CD8-positive, alpha-beta memory T cell (primary cell): ENCODE results near the gene PRSS56. TPM values are rescaled to one million over a fixed set of nuclear protein-coding genes. Genes with fewer than 3 reads are reported as not detected.

Source experiments
- CTCF ChIA-PET: fragments of 350-600 bp; sonication (Branson Sonifier 250); formaldehyde crosslinking; loops from one replicate; lab custom pipeline; 2021; ENCODE audit warnings: antibody characterized with exemption; lab: Charles Lee
- POLR2A ChIA-PET: fragments of 350-600 bp; sonication (Branson Sonifier 250); formaldehyde crosslinking; loops from one replicate; lab custom pipeline; 2021; ENCODE audit warnings: antibody characterized with exemption; lab: Charles Lee
- DNase-seq, 5 donors: peaks; one replicate each; pipeline versions ENCODE4 v3.0.0 to v3.0.0-alpha.2; 2020 to 2022; ENCODE audit warnings: mixed read lengths in 1 of 5
- H3K27ac ChIP-seq: one replicate; pipeline ENCODE4 v1.7.0; 2013; ENCODE audit warnings: low read depth, mild to moderate bottlenecking, low read length, moderate library complexity
- H3K27me3 ChIP-seq: 2 replicates; pipeline ENCODE4 v1.7.0; 2013; ENCODE audit warnings: low read length, mild to moderate bottlenecking; ENCODE audit not compliant: insufficient read depth, poor library complexity, severe bottlenecking
- H3K36me3 ChIP-seq: 2 replicates; pipeline ENCODE4 v1.7.0; 2013; ENCODE audit warnings: mild to moderate bottlenecking, low read length, moderate library complexity; ENCODE audit not compliant: insufficient read depth
- H3K4me1 ChIP-seq: 2 replicates; pipeline ENCODE4 v1.7.0; 2013; ENCODE audit warnings: mild to moderate bottlenecking, low read length, moderate library complexity; ENCODE audit not compliant: insufficient read depth
- H3K4me3 ChIP-seq: 2 replicates; pipeline ENCODE4 v1.7.0; 2013; ENCODE audit warnings: mild to moderate bottlenecking, low read length
- H3K9me3 ChIP-seq: 2 replicates; pipeline ENCODE4 v1.7.0; 2013; ENCODE audit warnings: mild to moderate bottlenecking, low read length
- H3K27ac Mint-ChIP-seq, 8 donors: one replicate each; pipeline ENCODE4 v1.8.0; 2020 to 2021; ENCODE audit warnings: mixed read lengths in 8 of 8, mild to moderate bottlenecking in 6 of 8, inconsistent platforms in 3 of 8, moderate library complexity in 3 of 8
- H3K27me3 Mint-ChIP-seq, 2 donors: one replicate each; pipeline ENCODE4 v1.8.0; 2020 to 2021; ENCODE audit warnings: mixed read lengths in 2 of 2, mild to moderate bottlenecking in 1 of 2, moderate library complexity in 1 of 2
- H3K36me3 Mint-ChIP-seq, 3 donors: one replicate each; pipeline ENCODE4 v1.8.0; 2020 to 2021; ENCODE audit warnings: mixed read lengths in 3 of 3, inconsistent platforms in 1 of 3, mild to moderate bottlenecking in 1 of 3
- H3K4me1 Mint-ChIP-seq, 3 donors: one replicate each; pipeline ENCODE4 v1.8.0; 2020 to 2021; ENCODE audit warnings: mixed read lengths in 3 of 3, inconsistent platforms in 1 of 3, mild to moderate bottlenecking in 1 of 3
- H3K4me3 Mint-ChIP-seq, 7 donors: one replicate each; pipeline ENCODE4 v1.8.0; 2020 to 2021; ENCODE audit warnings: mixed read lengths in 7 of 7, mild to moderate bottlenecking in 6 of 7, moderate library complexity in 4 of 7, inconsistent platforms in 2 of 7
- H3K9me3 Mint-ChIP-seq, 5 donors: one replicate each; pipeline ENCODE4 v1.8.0; 2020 to 2022; ENCODE audit warnings: mixed read lengths in 5 of 5, mild to moderate bottlenecking in 3 of 5, moderate library complexity in 2 of 5, inconsistent platforms in 1 of 5
- polyA plus RNA-seq: library from polyadenylated mRNA; unstranded; fragments of 300-500 nt; fragmentation: Illumina TruSeq; gene quantifications from one replicate; pipeline ENCODE4 v1.2.3, GENCODE V29; 2021
- total RNA-seq, 2 experiments: library from RNA; stranded (reverse); gene quantifications; one replicate each; pipeline ENCODE4 v1.2.3, GENCODE V29; 2021

The PRSS56 gene
- total and polyA plus RNA-seq, 3 experiments from 2014 or later = not detected

- Histone ChIP-seq H3K27ac (no peak overlapping the region), H3K4me1 (no peaks in the 10 kb centered on the region), H3K27me3 (no peaks in the 10 kb centered on the region), H3K36me3 (no peaks in the 10 kb centered on the region), H3K4me3 (no peak overlapping the region), H3K9me3 (no peaks in the 10 kb centered on the region)
- Mint-ChIP-seq H3K4me1 (peaks cover 3 to 10% (median 5%) of the 10 kb centered on the region in 3 donors), H3K27ac (no peak overlapping the region), H3K4me3 (peak overlapping the region in 1 of 7 donors; percentile 40), H3K36me3 (no peaks in the 10 kb centered on the region), H3K9me3 (no peaks in the 10 kb centered on the region), H3K27me3 (peaks cover 15 to 41% of the 10 kb centered on the region in 2 donors)
- DNase-seq = peak in 1 of 5 donors; percentile 35
- ChIA-PET POLR2A (no interaction called here), CTCF (no interaction called here)
Observed at GRCh38 chr2:232490221-232491138, 29.7 kb upstream of the PRSS56 start.

- DNase-seq = peak in 1 of 5 donors; percentile 39
- CTCF ChIA-PET = no interaction called here
Observed at GRCh38 chr2:232491139-232491780, 28.9 kb upstream of the PRSS56 start.

DNA sequence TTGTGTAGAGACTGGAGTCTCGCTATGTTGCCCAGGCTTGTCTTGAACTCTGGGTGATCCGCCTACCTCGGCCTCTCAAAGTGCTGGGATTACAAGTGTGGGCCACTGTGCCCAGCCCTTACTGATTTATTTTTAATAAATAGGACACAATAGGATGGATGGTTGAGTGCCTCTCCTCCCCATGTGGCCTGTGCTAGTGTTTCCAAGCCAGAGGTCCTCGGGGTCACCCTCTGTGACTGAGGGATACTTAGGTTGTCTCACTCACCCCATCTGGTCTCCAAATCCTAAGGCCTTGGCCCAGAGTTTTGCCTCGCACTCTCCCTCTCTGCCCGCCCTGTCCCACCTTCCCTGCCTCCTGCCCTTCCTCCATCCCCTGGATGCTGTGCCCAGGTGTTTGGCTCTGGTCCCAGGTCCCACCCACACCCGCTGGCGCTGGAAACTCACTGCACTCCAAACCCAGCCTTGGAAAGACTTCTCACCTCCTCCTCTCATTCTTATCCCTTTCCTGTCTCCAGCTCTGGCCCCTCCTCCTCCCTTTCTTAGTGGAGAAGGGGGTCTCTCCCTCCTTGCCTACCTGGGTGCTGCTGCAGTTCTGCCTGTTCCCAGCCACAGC, 27.8 kb upstream of the PRSS56 start:
- no peaks in the 10 kb centered on the region for H3K27me3 ChIP-seq
- no peak overlapping the region for H3K4me3 Mint-ChIP-seq
- H3K27ac ChIP-seq = no peak overlapping the region
- H3K36me3 ChIP-seq = no peaks in the 10 kb centered on the region
- no peak overlapping the region for H3K4me3 ChIP-seq
- H3K27ac Mint-ChIP-seq = peak overlapping the region in 1 of 8 donors; percentile 36
- peaks cover 15 to 40% of the 10 kb centered on the region in 2 donors for H3K27me3 Mint-ChIP-seq
- peak in 1 of 5 donors; percentile 22 for DNase-seq
- ChIA-PET CTCF (no interaction called here), POLR2A (no interaction called here)
- peaks cover 3 to 5% (median 4%) of the 10 kb centered on the region in 3 donors for H3K4me1 Mint-ChIP-seq
- H3K36me3 Mint-ChIP-seq = no peaks in the 10 kb centered on the region
- H3K4me1 ChIP-seq = no peaks in the 10 kb centered on the region
- no peaks in the 10 kb centered on the region for H3K9me3 ChIP-seq
- no peaks in the 10 kb centered on the region for H3K9me3 Mint-ChIP-seq

More at GRCh38 chr2:232491139-232491780, 28.9 kb upstream of the PRSS56 start:
- Mint-ChIP-seq H3K36me3 (no peaks in the 10 kb centered on the region), H3K27me3 (peaks cover 15 to 40% of the 10 kb centered on the region in 2 donors), H3K4me1 (peaks cover 3 to 9% (median 5%) of the 10 kb centered on the region in 3 donors), H3K27ac (no peak overlapping the region), H3K4me3 (no peak overlapping the region), H3K9me3 (no peaks in the 10 kb centered on the region)
- H3K27me3 ChIP-seq = no peaks in the 10 kb centered on the region
- POLR2A ChIA-PET = no interaction called here
- no peak overlapping the region for H3K27ac ChIP-seq
- no peaks in the 10 kb centered on the region for H3K9me3 ChIP-seq
- no peaks in the 10 kb centered on the region for H3K4me1 ChIP-seq
- H3K36me3 ChIP-seq = no peaks in the 10 kb centered on the region
- H3K4me3 ChIP-seq = no peak overlapping the region

DNA sequence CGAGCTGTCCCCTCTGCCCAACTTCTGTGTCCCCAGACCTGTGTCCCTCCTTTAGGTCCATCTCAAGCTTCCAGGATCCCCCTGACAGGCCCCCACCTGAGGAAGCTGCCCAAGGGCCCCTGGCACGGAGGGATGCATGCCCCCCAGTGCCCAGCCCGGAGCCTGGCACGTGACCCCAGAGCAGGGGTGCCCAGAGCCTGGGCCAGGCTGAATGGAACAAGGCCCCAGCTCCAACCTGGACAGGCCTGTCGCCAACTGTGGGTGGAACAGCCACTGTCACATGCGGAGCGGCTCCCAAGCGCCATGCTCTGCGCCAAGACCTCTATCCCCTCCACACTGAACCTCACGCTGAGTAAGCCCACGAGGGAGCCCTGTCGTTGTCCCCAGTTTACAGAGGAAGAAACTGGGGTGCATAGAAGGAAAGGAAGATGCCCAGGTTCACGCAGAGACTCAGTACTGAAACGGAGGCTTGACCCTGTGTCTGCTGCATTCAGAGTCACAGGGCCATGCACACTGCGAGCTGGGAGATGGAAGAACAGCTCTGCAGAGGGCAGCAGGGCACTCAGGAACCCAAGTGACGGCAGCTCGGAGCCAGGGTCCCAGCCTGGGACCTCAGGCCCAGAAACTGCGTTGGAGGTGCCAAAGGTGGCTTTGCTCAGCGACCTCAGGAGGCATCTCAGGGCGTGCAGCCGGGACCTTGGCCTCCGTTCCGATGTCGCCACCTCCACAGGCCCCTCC, 27.1 kb upstream of the PRSS56 start:
- no peaks in the 10 kb centered on the region for H3K4me1 ChIP-seq
- Mint-ChIP-seq H3K27me3 (peaks cover 13 to 39% of the 10 kb centered on the region in 2 donors), H3K27ac (no peak overlapping the region), H3K4me1 (peaks cover 3 to 5% (median 4%) of the 10 kb centered on the region in 3 donors), H3K4me3 (no peak overlapping the region), H3K36me3 (no peaks in the 10 kb centered on the region), H3K9me3 (no peaks in the 10 kb centered on the region)
- no peaks in the 10 kb centered on the region for H3K36me3 ChIP-seq
- H3K27me3 ChIP-seq = no peaks in the 10 kb centered on the region
- H3K27ac ChIP-seq = no peak overlapping the region
- CTCF ChIA-PET = no interaction called here
- H3K9me3 ChIP-seq = no peaks in the 10 kb centered on the region
- H3K4me3 ChIP-seq = no peak overlapping the region
- DNase-seq = peak in 1 of 5 donors; percentile 31
- POLR2A ChIA-PET = no interaction called here

DNA sequence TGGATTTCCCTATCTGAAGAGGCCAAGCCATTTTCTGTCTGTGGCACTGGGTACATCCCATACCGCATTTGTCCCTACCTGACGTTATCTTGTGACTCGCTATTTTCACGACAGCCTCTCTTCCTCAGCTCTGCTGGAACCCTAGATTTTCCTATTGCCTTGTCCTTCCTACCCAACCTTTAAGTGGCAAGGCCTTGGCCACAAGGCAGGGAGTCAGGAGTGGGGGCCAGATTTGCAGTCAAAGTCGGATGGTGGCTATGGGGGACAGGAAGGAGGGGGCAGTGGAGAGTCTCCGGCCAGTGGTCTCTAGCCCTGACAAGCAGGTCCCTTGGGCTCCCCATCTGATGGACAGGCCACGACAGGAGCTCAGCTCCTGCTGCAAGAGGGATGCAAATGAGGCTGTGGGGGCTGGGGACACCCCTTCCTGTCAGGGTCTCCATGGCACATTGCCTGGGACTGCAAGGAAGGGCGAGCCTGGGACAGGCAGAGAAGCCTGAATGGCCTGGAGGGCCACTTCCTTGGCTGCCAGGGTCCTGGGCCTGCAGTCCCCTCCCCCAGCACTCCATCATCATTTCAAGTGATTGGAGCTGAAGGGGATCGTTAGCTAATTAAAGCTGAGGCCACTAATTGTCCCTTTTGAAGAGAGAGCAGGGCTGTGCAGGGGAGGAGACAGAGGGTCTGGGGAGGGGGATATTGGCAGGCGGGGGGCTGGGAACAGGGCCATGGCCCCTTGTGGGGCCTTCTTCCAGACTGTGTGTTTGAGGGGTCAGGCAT, 26.3 kb upstream of the PRSS56 start:
- H3K36me3 ChIP-seq = no peaks in the 10 kb centered on the region
- POLR2A ChIA-PET = no interaction called here
- Mint-ChIP-seq H3K36me3 (no peaks in the 10 kb centered on the region), H3K4me1 (peaks cover 0 to under 1% (median 0%) of the 10 kb centered on the region in 3 donors), H3K9me3 (no peaks in the 10 kb centered on the region), H3K4me3 (no peak overlapping the region), H3K27me3 (peaks cover 7 to 37% of the 10 kb centered on the region in 2 donors), H3K27ac (peak overlapping the region in 1 of 8 donors; percentile 72)
- H3K4me1 ChIP-seq = no peaks in the 10 kb centered on the region
- CTCF ChIA-PET = no interaction called here
- H3K4me3 ChIP-seq = no peak overlapping the region
- H3K27me3 ChIP-seq = no peaks in the 10 kb centered on the region
- DNase-seq = peak in 1 of 5 donors; percentile 15
- no peak overlapping the region for H3K27ac ChIP-seq
- no peaks in the 10 kb centered on the region for H3K9me3 ChIP-seq

GRCh38 chr2:232494542-232494941, 25.6 kb upstream of the PRSS56 start:
- no peaks in the 10 kb centered on the region for H3K9me3 ChIP-seq
- ChIA-PET CTCF (no interaction called here), POLR2A (no interaction called here)
- no peaks in the 10 kb centered on the region for H3K36me3 ChIP-seq
- DNase-seq = peak in 1 of 5 donors; percentile 11
- H3K27ac Mint-ChIP-seq = no peak overlapping the region
- no peak overlapping the region for H3K27ac ChIP-seq
- no peaks in the 10 kb centered on the region for H3K36me3 Mint-ChIP-seq
- no peak overlapping the region for H3K4me3 Mint-ChIP-seq
- no peak overlapping the region for H3K4me3 ChIP-seq
- H3K4me1 Mint-ChIP-seq = no peaks in the 10 kb centered on the region
- H3K27me3 ChIP-seq = no peaks in the 10 kb centered on the region
- H3K4me1 ChIP-seq = no peaks in the 10 kb centered on the region
- H3K9me3 Mint-ChIP-seq = no peaks in the 10 kb centered on the region
- H3K27me3 Mint-ChIP-seq = peaks cover 2 to 30% of the 10 kb centered on the region in 2 donors

DNA sequence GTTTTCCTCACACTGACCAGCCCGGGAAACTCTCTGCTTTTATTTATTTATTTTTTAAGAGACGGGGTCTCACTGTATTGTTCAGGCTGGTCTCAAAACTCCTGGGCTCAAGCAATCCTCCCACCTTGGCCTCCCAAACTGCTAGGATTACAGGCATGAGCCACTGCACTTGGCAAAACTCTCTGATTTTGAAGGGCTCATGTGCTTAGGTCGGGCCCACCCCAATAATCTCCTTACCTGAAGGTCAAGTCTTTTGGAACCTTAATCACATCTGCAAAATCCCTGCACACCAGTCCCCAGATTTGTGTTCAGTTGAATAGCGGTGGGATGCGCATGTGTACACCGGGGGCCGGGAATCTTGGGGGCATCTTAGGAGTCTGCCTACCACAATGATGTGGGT, 24.9 kb upstream of the PRSS56 start:
- ChIA-PET POLR2A (interaction anchor here (0.6 kb wide), 1 partner anchor 1024 kb away, joined by 3 read pairs; no protein-coding TSS in a partner anchor), CTCF (interaction anchor here (1.1 kb wide), 1 partner anchor 9 kb away, joined by 3 read pairs; no protein-coding TSS in a partner anchor)
- no peaks in the 10 kb centered on the region for H3K4me1 ChIP-seq
- Mint-ChIP-seq H3K27ac (no peak overlapping the region), H3K9me3 (no peaks in the 10 kb centered on the region), H3K4me3 (no peak overlapping the region), H3K27me3 (peaks cover 0 to 30% of the 10 kb centered on the region in 2 donors), H3K4me1 (no peaks in the 10 kb centered on the region), H3K36me3 (no peaks in the 10 kb centered on the region)
- H3K27me3 ChIP-seq = no peaks in the 10 kb centered on the region
- no peak overlapping the region for H3K4me3 ChIP-seq
- no peaks in the 10 kb centered on the region for H3K9me3 ChIP-seq
- H3K36me3 ChIP-seq = no peaks in the 10 kb centered on the region
- H3K27ac ChIP-seq = no peak overlapping the region
- DNase-seq = no peak
